WERI-Rb-1 (cell line): Measurements from ENCODE around the gene TNS1.

ENCODE experiments used
- DNase-seq: peaks from one replicate; pipeline ENCODE4 v3.0.0-alpha.2; 2020
- H3K27ac ChIP-seq: fragments of 250-450 bp; sonication (Bioruptor Pico); 2 replicates; pipeline ENCODE4 v1.5.1; 2020; ENCODE audit warnings: mild to moderate bottlenecking, moderate library complexity
- H3K27me3 ChIP-seq: fragments of 250-450 bp; sonication (Bioruptor Pico); 2 replicates; pipeline ENCODE4 v1.5.1; 2021; ENCODE audit warnings: mild to moderate bottlenecking, low read depth, moderate library complexity; ENCODE audit not compliant: insufficient read depth, severe bottlenecking
- H3K36me3 ChIP-seq: fragments of 250-450 bp; sonication (Bioruptor Pico); 2 replicates; pipeline ENCODE4 v1.5.1; 2020; ENCODE audit warnings: mild to moderate bottlenecking, moderate library complexity
- H3K4me3 ChIP-seq: 2 replicates; pipeline ENCODE4 v1.5.1; 2011; ENCODE audit warnings: low read depth, mild to moderate bottlenecking, control low read depth, low read length
- H3K9me3 ChIP-seq: fragments of 250-450 bp; sonication (Bioruptor Pico); 2 replicates; pipeline ENCODE4 v1.5.1; 2021; ENCODE audit warnings: mild to moderate bottlenecking, moderate library complexity; ENCODE audit not compliant: severe bottlenecking
- CTCF ChIP-seq: IDR thresholded peaks from 2 replicates; pipeline ENCODE4 v1.5.1; 2011; ENCODE audit warnings: low read depth, mild to moderate bottlenecking, control low read depth, inconsistent platforms, low read length

The TNS1 gene

DNA sequence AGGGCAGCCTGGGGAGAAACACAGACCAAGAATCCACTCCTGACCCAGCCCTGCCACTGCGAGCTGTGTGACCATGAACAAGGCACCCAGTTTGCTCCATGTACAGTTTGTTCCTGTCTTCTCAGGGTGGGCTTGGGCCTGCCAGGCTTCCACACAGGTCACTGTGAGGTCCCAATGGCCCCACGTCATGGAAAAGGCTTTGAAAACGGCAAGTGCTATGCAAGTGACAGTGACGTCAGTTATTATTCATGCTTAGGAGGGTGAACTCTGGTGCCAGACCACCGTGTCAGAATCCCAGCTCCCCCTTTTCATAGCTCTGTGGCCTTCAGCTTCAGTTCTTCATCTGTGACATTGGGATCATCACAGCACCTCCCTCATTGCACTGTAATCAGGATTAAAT, 87.1 kb downstream of the TNS1 start:
- Histone ChIP-seq H3K9me3 (no peaks in the 10 kb centered on the region), H3K4me3 (no peak overlapping the region), H3K36me3 (no peaks in the 10 kb centered on the region), H3K27me3 (no peaks in the 10 kb centered on the region), H3K27ac (no peak overlapping the region)
- no peak for TF ChIP-seq CTCF
- no peak for DNase-seq

DNA sequence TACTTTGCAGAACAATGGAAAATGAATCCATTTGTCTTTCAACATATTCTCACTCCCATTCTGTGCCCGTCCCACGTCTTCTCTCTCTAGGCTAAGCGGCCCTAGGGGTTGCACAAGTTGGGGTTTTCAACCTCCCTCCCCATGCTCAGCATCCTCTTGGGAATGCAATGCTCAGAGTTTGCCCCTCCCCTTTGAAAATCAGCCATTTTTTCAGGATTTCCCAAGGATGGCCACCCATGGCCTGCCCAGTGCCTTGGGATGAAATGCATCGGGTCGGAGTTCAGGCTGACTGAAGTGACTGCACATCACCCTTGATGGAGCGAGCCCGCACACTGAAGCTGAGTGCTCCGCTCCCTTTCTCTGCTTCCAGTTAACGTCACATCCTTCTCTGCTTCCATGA, 87.9 kb downstream of the TNS1 start:
- DNase-seq, result no peak
- no peak for TF ChIP-seq CTCF
- Histone ChIP-seq H3K36me3 (no peaks in the 10 kb centered on the region), H3K9me3 (no peaks in the 10 kb centered on the region), H3K27me3 (no peaks in the 10 kb centered on the region), H3K4me3 (no peak overlapping the region), H3K27ac (no peak overlapping the region)

DNA sequence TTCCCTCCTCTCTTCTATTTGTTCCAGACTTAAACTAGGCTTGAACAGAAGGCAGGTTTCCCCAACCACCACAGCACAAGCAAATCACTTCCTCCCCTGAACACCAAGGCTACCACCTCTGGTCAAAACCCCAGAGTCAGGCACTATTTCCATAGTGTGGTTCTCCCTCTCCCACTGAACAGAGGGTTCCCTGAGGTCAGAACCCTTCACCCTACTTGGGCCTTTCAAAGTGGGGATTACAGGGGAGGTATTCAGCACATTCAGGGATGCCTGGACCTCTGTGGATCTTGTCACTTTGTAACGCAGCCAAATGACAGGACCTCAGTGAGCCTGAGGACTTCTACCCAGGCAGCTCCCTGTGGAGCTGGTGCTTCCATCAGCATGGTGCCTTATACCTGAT, 88.7 kb downstream of the TNS1 start:
- Histone ChIP-seq H3K9me3 (no peaks in the 10 kb centered on the region), H3K27me3 (no peaks in the 10 kb centered on the region), H3K4me3 (no peak overlapping the region), H3K27ac (no peak overlapping the region), H3K36me3 (no peaks in the 10 kb centered on the region)
- DNase-seq, result no peak
- TF ChIP-seq CTCF, result no peak

- H3K27ac ChIP-seq, result no peak overlapping the region
- H3K9me3 ChIP-seq, result no peaks in the 10 kb centered on the region
- no peak for TF ChIP-seq CTCF
- DNase-seq, result no peak
- no peaks in the 10 kb centered on the region for H3K36me3 ChIP-seq
- H3K27me3 ChIP-seq, result no peaks in the 10 kb centered on the region
- H3K4me3 ChIP-seq, result no peak overlapping the region
These were observed 89.4 kb downstream of the TNS1 start for GRCh38 chr2:217913436-217913835.

- no peak for DNase-seq
- Histone ChIP-seq H3K9me3 (no peaks in the 10 kb centered on the region), H3K4me3 (no peak overlapping the region), H3K27ac (no peak overlapping the region), H3K36me3 (no peaks in the 10 kb centered on the region), H3K27me3 (no peaks in the 10 kb centered on the region)
- no peak for TF ChIP-seq CTCF
These were observed 90.4 kb downstream of the TNS1 start for GRCh38 chr2:217912098-217913024.
